BLaER1 (cell line): ENCODE measurements around the gene FZD2.
A peak's percentile ranks its signal among the peaks of the same experiment; 100 is the strongest.
"Not testable (repeated sequence)": the region's sequence is repeated elsewhere in the genome, so short reads cannot be mapped to it uniquely, and the experiment has no call there.

Experiments used
- H3K27ac ChIP-seq: shearing (Covaris generic); formaldehyde crosslinking; 2 replicates; pipeline ENCODE4 v1.8.1; 2022
- H3K27me3 ChIP-seq: shearing (Covaris generic); formaldehyde crosslinking; 2 replicates; pipeline ENCODE4 v1.8.1; 2022
- H3K36me3 ChIP-seq: shearing (Covaris generic); formaldehyde crosslinking; 2 replicates; pipeline ENCODE4 v1.8.1; 2022
- H3K4me1 ChIP-seq: shearing (Covaris generic); formaldehyde crosslinking; 2 replicates; pipeline ENCODE4 v1.8.1; 2022
- H3K4me2 ChIP-seq: shearing (Covaris generic); formaldehyde crosslinking; 2 replicates; pipeline ENCODE4 v1.8.1; 2022
- H3K4me3 ChIP-seq: shearing (Covaris generic); formaldehyde crosslinking; 2 replicates; pipeline ENCODE4 v1.8.1; 2022
- H3K9ac ChIP-seq: shearing (Covaris generic); formaldehyde crosslinking; 2 replicates; pipeline ENCODE4 v1.8.1; 2022
- H3K9me3 ChIP-seq: shearing (Covaris generic); formaldehyde crosslinking; 2 replicates; pipeline ENCODE4 v1.8.1; 2022
- H4K20me1 ChIP-seq: shearing (Covaris generic); formaldehyde crosslinking; 2 replicates; pipeline ENCODE4 v1.8.1; 2022
- Cebpa-rat ChIP-seq: shearing (Covaris generic); IDR thresholded peaks from 2 replicates; pipeline ENCODE4 v1.8.1; 2022

FZD2 gene

GRCh38 chr17:44558334-44558709 is 1.0 kb downstream of the FZD2 start:
- H3K4me3 ChIP-seq: peak overlapping the region; percentile 78
- H3K36me3 ChIP-seq: peaks cover 7% of the 10 kb centered on the region
- H3K27ac ChIP-seq: peak overlapping the region; percentile 84
- 0 out of 2 replicates have a peak, but pooled peaks cover 14% of the 10 kb centered on the region for H4K20me1 ChIP-seq
- H3K4me1 ChIP-seq: peaks cover 66% of the 10 kb centered on the region
- H3K27me3 ChIP-seq: no peaks in the 10 kb centered on the region
- TF ChIP-seq Cebpa-rat: no peak
- peak overlapping the region; percentile 95 for H3K4me2 ChIP-seq
- H3K9ac ChIP-seq: peak overlapping the region; percentile 95
- H3K9me3 ChIP-seq: 0 out of 2 replicates have a peak, but pooled peaks cover under 1% of the 10 kb centered on the region

- H4K20me1 ChIP-seq: 0 out of 2 replicates have a peak, but pooled peaks cover 14% of the 10 kb centered on the region
- peak overlapping the region; percentile 42 for H3K27ac ChIP-seq
- H3K4me3 ChIP-seq: peak overlapping the region; percentile 78
- no peaks in the 10 kb centered on the region for H3K27me3 ChIP-seq
- 0 out of 2 replicates have a peak, but pooled peaks cover 5% of the 10 kb centered on the region for H3K9me3 ChIP-seq
- peak overlapping the region; percentile 95 for H3K4me2 ChIP-seq
- H3K36me3 ChIP-seq: peaks cover 7% of the 10 kb centered on the region
- TF ChIP-seq Cebpa-rat: no peak
- peak overlapping the region; percentile 95 for H3K9ac ChIP-seq
- peaks cover 66% of the 10 kb centered on the region for H3K4me1 ChIP-seq
These were observed 1.7 kb downstream of the FZD2 start for GRCh38 chr17:44558710-44559633.

- peak overlapping the region; percentile 78 for H3K4me3 ChIP-seq
- H3K27ac ChIP-seq: peak overlapping the region; percentile 42
- no peaks in the 10 kb centered on the region for H3K27me3 ChIP-seq
- H3K9ac ChIP-seq: peak overlapping the region; percentile 95
- H3K36me3 ChIP-seq: peaks cover 7% of the 10 kb centered on the region
- H3K4me1 ChIP-seq: peaks cover 63% of the 10 kb centered on the region
- H4K20me1 ChIP-seq: 0 out of 2 replicates have a peak, but pooled peaks cover 14% of the 10 kb centered on the region
- peaks cover 7% of the 10 kb centered on the region; the same call in 1 of the 2 replicates for H3K9me3 ChIP-seq
- peak overlapping the region; percentile 95 for H3K4me2 ChIP-seq
- TF ChIP-seq Cebpa-rat: no peak
These were observed 2.6 kb downstream of the FZD2 start for GRCh38 chr17:44559634-44560554.

- H3K36me3 ChIP-seq: peaks cover 7% of the 10 kb centered on the region
- H3K4me1 ChIP-seq: peaks cover 51% of the 10 kb centered on the region
- 0 out of 2 replicates have a peak, but pooled peaks cover 14% of the 10 kb centered on the region for H4K20me1 ChIP-seq
- H3K9ac ChIP-seq: no peak overlapping the region
- H3K27me3 ChIP-seq: no peaks in the 10 kb centered on the region
- H3K9me3 ChIP-seq: peaks cover 20% of the 10 kb centered on the region
- no peak overlapping the region for H3K4me3 ChIP-seq
- H3K27ac ChIP-seq: no peak overlapping the region
- TF ChIP-seq Cebpa-rat: no peak
- H3K4me2 ChIP-seq: peak overlapping the region; percentile 95
These were observed 3.9 kb downstream of the FZD2 start for GRCh38 chr17:44561237-44561623.

GRCh38 chr17:44564429-44564828 is 7.1 kb downstream of the FZD2 start:
- H3K4me2 ChIP-seq: no peak overlapping the region
- H3K4me1 ChIP-seq: peaks cover 39% of the 10 kb centered on the region
- no peak overlapping the region for H3K9ac ChIP-seq
- no peak overlapping the region for H3K27ac ChIP-seq
- peaks cover 30% of the 10 kb centered on the region for H3K9me3 ChIP-seq
- H3K36me3 ChIP-seq: no peaks in the 10 kb centered on the region
- TF ChIP-seq Cebpa-rat: no peak
- no peaks in the 10 kb centered on the region for H3K27me3 ChIP-seq
- 0 out of 2 replicates have a peak, but pooled peaks cover 14% of the 10 kb centered on the region for H4K20me1 ChIP-seq
- no peak overlapping the region for H3K4me3 ChIP-seq

GRCh38 chr17:44565866-44566443 is 8.7 kb downstream of the FZD2 start:
- H3K9ac ChIP-seq: no peak overlapping the region
- H3K36me3 ChIP-seq: no peaks in the 10 kb centered on the region
- H3K4me2 ChIP-seq: no peak overlapping the region
- no peak for TF ChIP-seq Cebpa-rat
- H3K27me3 ChIP-seq: no peaks in the 10 kb centered on the region
- H3K9me3 ChIP-seq: peaks cover 30% of the 10 kb centered on the region
- H4K20me1 ChIP-seq: 0 out of 2 replicates have a peak, but pooled peaks cover 14% of the 10 kb centered on the region
- H3K27ac ChIP-seq: no peak overlapping the region
- H3K4me1 ChIP-seq: peaks cover 29% of the 10 kb centered on the region
- H3K4me3 ChIP-seq: no peak overlapping the region

- H3K27ac ChIP-seq, H3K4me2 ChIP-seq, H3K4me3 ChIP-seq, H3K27me3 ChIP-seq, H3K9ac ChIP-seq, H3K4me1 ChIP-seq, H3K36me3 ChIP-seq, H4K20me1 ChIP-seq: not testable (repeated sequence)
- H3K9me3 ChIP-seq: peaks cover 29% of the 10 kb centered on the region
These were observed 11.1 kb downstream of the FZD2 start for GRCh38 chr17:44568311-44568944.

GRCh38 chr17:44568945-44569858 is 11.9 kb downstream of the FZD2 start:
- Histone ChIP-seq H3K9me3 (peaks cover 25% of the 10 kb centered on the region), H3K4me3 (no peak overlapping the region), H3K36me3 (no peaks in the 10 kb centered on the region), H3K27me3 (no peaks in the 10 kb centered on the region), H3K9ac (no peak overlapping the region), H4K20me1 (no peaks in the 10 kb centered on the region), H3K4me2 (peak overlapping the region; percentile 29), H3K4me1 (peaks cover 9% of the 10 kb centered on the region), H3K27ac (no peak overlapping the region)
- no peak for TF ChIP-seq Cebpa-rat
